WERI-Rb-1 (cell line): ENCODE data around the gene KCND2.

Experiments
- DNase-seq: peaks from one replicate; pipeline ENCODE4 v3.0.0-alpha.2; 2020
- H3K27ac ChIP-seq: fragments of 250-450 bp; sonication (Bioruptor Pico); 2 replicates; pipeline ENCODE4 v1.5.1; 2020; ENCODE audit warnings: mild to moderate bottlenecking, moderate library complexity
- H3K27me3 ChIP-seq: fragments of 250-450 bp; sonication (Bioruptor Pico); 2 replicates; pipeline ENCODE4 v1.5.1; 2021; ENCODE audit warnings: mild to moderate bottlenecking, low read depth, moderate library complexity; ENCODE audit not compliant: insufficient read depth, severe bottlenecking
- H3K36me3 ChIP-seq: fragments of 250-450 bp; sonication (Bioruptor Pico); 2 replicates; pipeline ENCODE4 v1.5.1; 2020; ENCODE audit warnings: mild to moderate bottlenecking, moderate library complexity
- H3K4me3 ChIP-seq: 2 replicates; pipeline ENCODE4 v1.5.1; 2011; ENCODE audit warnings: low read depth, mild to moderate bottlenecking, control low read depth, low read length
- H3K9me3 ChIP-seq: fragments of 250-450 bp; sonication (Bioruptor Pico); 2 replicates; pipeline ENCODE4 v1.5.1; 2021; ENCODE audit warnings: mild to moderate bottlenecking, moderate library complexity; ENCODE audit not compliant: severe bottlenecking
- CTCF ChIP-seq: IDR thresholded peaks from 2 replicates; pipeline ENCODE4 v1.5.1; 2011; ENCODE audit warnings: low read depth, mild to moderate bottlenecking, control low read depth, inconsistent platforms, low read length

The KCND2 gene

GRCh38 chr7:120539321-120539720 lies 266.3 kb downstream of the KCND2 start:
- DNase-seq = no peak
- Histone ChIP-seq H3K27me3 (no peaks in the 10 kb centered on the region), H3K4me3 (no peak overlapping the region), H3K27ac (no peak overlapping the region), H3K9me3 (no peaks in the 10 kb centered on the region), H3K36me3 (no peaks in the 10 kb centered on the region)
- TF ChIP-seq CTCF = no peak

GRCh38 chr7:120547605-120548004 lies 274.6 kb downstream of the KCND2 start:
- Histone ChIP-seq H3K27me3 (no peaks in the 10 kb centered on the region), H3K4me3 (no peak overlapping the region), H3K9me3 (no peaks in the 10 kb centered on the region), H3K36me3 (no peaks in the 10 kb centered on the region), H3K27ac (no peak overlapping the region)
- TF ChIP-seq CTCF = no peak
- no peak for DNase-seq

GRCh38 chr7:120550494-120551048 lies 277.6 kb downstream of the KCND2 start:
- no peak overlapping the region for H3K4me3 ChIP-seq
- TF ChIP-seq CTCF = no peak
- no peak overlapping the region for H3K27ac ChIP-seq

GRCh38 chr7:120553491-120553890 lies 280.5 kb downstream of the KCND2 start:
- Histone ChIP-seq H3K9me3 (no peaks in the 10 kb centered on the region), H3K27me3 (no peaks in the 10 kb centered on the region), H3K4me3 (no peak overlapping the region), H3K27ac (no peak overlapping the region), H3K36me3 (no peaks in the 10 kb centered on the region)
- TF ChIP-seq CTCF = no peak
- DNase-seq = no peak

More at GRCh38 chr7:120550494-120551048, 277.6 kb downstream of the KCND2 start:
- Histone ChIP-seq H3K27me3 (no peaks in the 10 kb centered on the region), H3K36me3 (no peaks in the 10 kb centered on the region), H3K9me3 (no peaks in the 10 kb centered on the region)
- DNase-seq = no peak

GRCh38 chr7:120554960-120555571 lies 282.1 kb downstream of the KCND2 start:
- DNase-seq = peak; percentile 60
- Histone ChIP-seq H3K4me3 (no peak overlapping the region), H3K27me3 (no peaks in the 10 kb centered on the region), H3K36me3 (no peaks in the 10 kb centered on the region), H3K9me3 (no peaks in the 10 kb centered on the region), H3K27ac (no peak overlapping the region)
- TF ChIP-seq CTCF = peak; percentile 58

- no peak overlapping the region for H3K4me3 ChIP-seq
- DNase-seq = no peak
- no peaks in the 10 kb centered on the region for H3K9me3 ChIP-seq
- no peaks in the 10 kb centered on the region for H3K36me3 ChIP-seq
- no peak for TF ChIP-seq CTCF
- no peaks in the 10 kb centered on the region for H3K27me3 ChIP-seq
- H3K27ac ChIP-seq = no peak overlapping the region
Measured at GRCh38 chr7:120564145-120564544, 291.2 kb downstream of the KCND2 start.
